ENCODE measurements around the gene EPB41.
"Not testable (repeated sequence)": the region's sequence is repeated elsewhere in the genome, so short reads cannot be mapped to it uniquely, and the experiment has no call there.

Gene EPB41

DNA sequence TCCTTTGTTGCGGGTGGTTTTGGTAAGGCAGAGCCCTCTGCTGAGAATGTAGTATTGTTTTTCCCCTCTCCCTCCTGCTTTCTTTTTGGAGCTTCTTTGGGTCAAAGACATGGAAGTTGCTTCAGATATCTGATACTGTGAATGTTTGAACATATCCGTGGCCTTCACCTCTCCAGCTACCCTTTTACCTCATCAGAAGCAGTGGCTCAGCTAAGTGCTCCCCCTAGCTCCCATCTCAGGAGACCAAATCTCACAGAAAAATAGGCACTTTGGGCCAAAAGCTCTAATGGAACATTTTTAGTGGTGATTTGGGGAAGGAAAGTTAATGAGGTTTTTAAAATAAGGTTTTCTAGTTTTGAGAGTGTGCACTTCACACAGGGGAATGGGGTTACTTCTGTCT, 203.0 kb downstream of the EPB41 start:
- no peak for DNase-seq

DNA sequence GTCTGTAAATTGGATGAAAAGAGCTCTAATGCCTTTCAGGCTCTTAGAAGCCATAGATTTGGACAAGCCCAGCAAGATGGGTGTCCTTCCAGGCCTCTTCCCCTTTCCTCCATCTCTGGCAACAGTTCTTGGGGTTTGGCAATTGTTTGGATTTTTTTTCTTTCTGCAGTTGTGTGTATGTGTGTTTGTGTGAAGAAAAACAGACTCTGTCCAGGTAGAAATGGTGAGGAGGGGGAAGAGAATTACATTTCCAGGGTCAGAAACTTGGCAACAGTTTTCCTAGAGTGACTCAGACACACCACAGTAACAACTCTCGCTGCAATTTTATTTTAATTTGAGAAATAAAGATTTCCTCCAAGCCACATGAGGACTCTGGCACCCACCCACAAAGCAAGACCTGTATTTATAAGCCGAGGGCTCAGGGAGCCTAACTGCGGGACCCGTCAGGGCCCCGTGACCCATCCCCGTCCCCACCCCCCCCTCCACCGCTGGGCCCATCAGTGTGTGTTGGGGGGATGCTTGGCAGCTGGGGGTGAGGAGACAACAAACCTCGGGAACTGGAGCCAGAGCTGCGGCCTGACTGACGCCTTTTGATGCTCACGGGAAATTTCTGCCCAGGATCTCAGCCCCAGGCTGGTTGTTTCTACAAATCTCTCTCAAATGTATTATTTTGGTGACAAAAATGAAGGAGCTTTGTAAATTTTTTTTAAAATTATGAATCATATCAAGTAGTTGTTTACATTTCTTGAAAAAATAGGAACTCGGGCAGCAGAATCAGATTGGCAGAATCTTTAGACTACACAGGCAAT, 205.0 kb downstream of the EPB41 start:
- no peak for DNase-seq

DNA sequence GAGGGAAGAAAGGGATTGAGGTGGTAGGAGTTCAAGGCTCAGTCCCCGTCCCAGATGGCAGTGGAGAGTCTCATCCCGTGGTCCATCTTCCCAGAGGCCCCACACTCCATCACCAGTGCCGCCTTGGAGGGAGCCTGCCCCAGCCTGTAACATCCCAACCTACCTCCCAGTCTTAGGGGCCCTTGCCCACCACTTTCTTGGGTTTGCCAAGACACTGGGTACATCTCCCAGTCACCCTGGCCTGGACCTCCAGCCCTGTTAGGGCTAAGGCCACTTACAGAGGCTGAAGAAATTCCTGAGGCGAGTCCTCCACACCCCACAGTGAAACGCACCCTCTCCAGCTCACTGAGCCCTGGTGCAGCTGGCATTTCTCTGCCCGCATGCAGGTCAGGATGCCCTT, 206.0 kb downstream of the EPB41 start:
- DNase-seq: no peak

DNA sequence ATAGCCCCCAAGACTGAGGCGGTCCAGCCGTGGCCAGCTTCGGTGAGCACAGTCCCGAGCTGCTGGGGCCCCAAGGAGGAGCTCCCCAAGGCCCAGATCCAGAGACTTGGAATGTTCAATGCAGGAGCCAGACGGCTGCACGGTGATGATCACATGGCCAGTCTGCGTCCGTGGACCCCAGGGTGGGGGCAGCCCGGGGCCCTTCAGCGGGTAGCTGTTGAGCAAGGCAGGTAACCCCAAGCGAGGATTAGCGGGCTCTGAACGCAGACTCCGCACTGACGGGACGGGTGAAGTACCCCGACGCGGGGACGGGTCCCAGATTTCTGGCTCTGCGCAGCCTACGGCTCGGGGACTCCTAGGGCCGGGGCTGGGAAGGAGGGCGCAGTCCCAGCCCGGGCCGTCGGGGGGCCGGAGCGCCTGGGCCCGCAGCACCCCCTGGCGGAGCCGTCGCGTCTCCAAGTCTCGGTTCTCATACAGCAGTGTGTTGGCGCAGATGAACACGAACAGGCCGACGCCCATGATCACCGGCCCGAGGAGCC, 206.6 kb downstream of the EPB41 start:
- peak; percentile 80 to 86 for DNase-seq

DNA sequence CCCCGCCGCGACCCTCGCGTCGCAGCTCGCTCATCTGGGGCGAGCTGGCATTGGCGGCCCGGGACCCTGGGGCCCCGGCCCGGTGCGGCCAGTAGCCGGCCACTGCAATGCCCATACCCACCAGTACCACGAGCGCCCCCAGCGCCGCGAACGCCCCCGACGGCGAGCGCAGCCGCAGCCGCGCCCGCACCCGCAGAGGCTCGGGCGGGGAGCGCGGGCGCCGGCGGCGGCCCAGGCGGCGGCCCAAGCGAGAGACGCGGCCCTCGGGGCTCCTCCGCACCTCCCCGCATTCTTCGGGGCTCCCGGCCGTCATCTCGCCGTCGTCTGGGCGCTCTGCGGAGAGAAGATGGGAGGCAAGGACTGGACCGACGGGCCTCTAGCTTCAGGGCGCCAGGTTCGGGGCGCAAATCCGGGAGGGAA, 207.2 kb downstream of the EPB41 start:
- no peak for DNase-seq

DNA sequence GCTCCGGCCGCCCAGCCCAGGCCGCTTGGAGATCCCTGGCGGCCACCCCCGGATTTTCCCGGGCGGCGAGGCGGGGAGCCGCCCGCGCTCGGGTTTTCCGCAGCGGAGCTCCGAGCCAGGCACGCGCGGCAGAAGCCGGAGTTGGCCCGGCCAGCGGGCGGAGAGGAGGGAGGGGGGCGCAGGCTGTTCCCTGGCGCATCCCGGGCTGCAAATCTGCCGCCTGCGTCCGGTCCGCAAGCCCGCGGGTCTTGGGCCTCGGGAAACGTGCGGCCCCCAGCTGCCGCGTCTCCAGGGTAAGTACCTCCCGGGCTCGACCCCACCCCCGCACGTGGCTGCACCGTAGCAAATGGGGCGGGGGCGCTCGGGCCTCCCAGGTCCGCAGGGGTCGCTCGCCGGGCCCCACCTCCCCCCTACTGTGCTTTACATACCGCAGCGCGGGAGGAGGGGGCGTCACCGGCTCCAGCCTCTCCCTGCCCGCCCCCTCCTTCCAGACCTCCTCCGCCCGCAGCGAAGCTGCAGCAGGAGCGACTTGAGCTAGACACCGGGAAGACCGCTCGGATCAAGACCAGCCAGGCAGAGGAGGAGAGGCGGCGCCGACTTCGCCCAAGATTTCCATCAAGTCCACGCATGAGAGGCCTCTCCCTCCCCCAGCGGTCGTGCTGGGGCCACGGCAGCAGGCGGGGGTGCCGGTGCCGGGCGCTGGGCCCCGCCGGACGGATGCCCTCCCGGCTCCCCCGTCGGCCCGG, 207.7 kb downstream of the EPB41 start:
- peak in 1 of 2 experiments; percentile 48 for DNase-seq

DNA sequence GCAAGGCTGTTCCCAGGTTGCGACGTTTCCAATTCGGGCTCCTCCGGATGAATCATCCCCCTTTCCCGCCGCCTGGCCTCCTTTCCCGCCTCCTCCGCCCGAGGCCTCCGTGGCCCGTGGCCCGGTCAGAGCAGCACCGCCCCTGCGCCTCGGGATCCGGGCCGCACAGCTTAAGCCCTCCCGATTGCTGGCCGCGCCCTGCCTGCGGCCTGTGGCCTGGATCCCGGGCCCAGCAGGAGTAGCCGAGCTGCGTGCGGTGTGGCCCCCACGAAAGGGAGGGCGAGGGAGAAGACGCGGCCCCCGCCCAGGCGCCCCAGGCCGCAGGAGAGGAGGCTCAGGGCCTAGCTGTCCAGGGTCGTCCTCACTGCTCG, 208.3 kb downstream of the EPB41 start:
- peak; percentile 40 to 46 for DNase-seq

DNA sequence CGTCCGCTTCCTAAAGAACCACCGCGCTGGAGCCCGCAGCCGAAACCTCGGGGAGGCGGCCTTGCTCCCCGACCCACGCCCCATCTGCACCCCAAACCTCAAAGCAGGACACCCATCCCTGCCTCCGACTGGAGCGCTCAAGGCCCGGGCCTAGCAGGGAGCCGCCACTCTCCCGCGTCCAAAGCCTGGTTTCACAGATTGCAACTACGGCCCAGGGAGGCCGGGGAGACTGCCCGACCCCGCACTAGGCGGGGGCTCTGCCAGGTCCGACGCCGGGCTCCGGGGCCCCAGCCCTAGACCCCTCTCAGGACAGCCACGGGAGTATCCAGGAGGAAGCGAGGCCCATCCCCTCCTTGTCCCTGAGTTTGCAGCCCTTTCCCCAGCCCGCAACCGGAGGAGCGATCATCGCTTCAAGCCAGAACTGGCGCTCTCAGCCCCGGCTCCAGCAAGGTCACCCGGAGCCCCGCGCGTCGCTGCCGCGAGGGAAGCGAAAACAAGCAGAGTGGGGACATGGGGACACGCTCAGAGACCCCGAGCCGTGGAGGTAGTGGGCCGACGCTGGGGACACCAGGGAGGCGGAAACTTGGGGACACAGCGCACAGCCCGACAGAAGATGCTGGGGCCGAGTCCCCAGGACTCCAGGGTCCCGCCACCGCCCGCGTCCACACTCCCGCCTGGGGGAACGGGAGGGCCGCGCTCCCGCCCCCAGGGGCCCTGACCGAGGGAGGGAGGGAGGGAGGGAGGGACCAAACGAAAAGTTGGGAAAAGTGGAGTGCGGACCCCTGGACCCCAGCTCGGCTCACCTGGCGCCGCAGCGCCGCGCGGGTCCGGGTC, 208.9 kb downstream of the EPB41 start:
- peak; percentile 65 for DNase-seq

DNA sequence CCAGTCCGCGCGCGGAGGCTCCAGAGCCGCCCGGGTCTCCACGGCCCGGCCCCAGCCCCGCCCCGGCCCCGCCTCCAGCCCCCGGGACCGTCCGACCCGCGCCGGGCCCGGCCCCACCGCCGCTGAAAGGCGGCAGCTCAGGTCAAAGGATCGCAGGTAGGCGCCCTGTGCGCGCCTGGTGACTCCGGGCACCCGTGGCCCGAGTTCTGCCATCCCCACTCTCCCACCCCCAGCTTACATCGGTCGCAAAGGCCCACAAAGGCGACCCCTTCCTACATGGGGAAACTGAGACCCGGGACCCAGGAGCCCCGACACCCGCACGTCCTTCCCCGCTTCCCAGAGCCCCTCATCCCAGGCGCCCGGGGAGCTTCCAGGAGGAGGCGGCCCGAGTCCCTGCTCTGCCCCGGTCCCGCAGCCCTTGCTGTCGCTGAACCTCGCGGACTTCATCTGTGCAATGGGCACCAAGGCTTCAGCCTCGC, 209.6 kb downstream of the EPB41 start, which contains the start of gene TMEM200B:
TSS of gene TMEM200B (minus strand) at position 17 of the 479 bp plus-strand sequence. CDS start 2,075 bp downstream, outside the sequence.
- no peak for DNase-seq

DNA sequence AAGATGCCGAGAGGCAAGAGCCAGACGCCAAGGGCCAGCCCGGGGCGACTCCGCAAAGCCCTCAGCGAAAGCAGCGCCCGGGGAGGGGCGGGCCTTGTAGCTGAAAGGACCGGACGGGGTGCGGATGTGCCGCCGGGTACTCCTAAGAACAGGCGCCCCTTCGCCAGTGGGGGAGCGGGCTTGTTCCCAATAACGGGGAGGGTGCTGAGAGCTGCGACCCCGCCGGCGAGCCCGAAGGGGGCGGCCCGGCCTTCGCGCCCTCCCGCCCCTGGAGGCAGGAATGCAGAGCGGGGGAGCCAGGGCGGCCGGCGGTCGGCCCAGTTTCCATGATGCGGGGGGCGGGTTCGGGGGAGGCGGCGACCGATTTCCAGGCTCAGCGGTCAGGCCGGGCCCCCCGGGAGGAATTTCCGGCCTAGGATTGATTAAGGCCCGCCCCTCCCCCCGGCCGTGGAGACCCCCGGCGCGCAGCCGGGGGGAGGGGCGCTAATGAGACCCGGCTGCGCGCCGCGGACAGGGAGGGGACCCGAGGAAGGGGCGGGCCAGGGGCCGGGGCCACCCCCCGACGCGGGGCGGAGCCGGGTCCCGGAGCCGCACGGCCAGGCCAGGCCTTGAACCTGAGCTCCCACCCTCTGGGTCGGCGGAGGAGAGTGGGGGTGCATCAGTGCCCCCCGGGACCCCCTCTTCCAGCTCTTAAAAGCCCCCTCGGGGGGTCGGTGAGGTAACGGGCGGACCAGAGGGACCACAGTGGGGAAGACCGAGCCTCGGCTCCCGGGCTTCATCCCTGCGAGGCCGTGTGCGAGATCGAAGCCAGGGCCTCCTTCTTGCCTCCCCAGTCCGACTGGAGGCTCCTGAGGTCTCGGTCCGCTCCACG, 210.2 kb downstream of the EPB41 start:
- DNase-seq: peak; percentile 81 to 84

DNA sequence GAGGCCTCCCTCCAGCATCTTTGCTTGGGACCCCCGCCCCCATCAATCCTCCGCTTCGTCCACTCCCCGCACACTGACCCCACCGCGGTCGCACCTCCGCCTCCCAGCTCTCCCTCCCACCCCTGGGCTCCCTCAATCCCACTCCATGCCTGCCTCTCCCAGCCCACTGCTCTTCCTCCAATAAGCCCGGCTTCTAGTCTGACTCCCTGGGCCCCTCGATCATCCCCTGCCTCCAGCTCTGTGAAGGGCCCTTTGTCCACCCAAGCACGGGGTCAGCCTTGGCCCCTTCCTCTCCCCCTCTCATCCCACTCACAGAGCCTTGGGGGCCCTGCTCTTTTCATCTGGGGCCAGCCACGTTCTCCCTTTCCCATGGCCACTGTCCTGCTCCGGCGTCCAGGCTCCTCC, 210.9 kb downstream of the EPB41 start:
- DNase-seq: no peak

DNA sequence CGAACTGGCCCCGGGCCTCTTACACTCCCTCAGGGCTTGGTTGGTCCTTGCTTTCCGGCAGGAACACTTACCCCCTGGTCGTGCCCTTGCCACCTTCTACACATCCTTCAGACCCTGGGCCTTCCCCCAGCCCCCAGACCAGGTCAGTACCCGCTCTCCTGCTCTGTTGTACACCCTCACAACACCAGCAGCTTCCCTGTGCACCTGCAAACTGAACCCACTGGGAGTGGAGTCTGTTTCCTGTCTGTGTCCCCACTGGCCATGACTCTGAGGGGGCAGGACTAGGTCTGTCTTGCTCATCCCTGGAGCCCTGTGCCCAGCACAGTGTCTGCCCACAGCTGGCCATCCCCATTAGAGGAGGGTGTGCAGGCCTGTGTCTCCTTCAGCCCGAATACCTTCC, 211.4 kb downstream of the EPB41 start:
- no peak for DNase-seq

DNA sequence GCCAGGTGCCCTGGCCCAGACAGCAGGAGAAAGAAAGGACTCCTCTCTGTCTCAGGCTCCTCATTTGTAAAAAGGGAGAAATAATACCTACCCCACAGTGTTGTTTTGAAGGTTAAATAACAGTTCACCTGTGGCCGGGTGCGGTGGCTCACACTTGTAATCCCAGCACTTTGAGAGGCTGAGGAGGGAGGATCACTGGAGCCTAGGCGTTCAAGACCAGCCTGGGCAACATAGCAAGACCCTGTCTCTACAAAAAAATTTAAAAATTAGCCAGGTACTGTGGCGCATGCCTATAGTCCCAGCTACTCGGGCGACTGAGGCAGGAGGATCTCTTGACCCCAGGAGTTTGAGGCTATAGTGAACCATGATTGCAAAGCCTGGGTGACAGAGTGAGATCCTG, 211.8 kb downstream of the EPB41 start:
- DNase-seq: no peak

DNA sequence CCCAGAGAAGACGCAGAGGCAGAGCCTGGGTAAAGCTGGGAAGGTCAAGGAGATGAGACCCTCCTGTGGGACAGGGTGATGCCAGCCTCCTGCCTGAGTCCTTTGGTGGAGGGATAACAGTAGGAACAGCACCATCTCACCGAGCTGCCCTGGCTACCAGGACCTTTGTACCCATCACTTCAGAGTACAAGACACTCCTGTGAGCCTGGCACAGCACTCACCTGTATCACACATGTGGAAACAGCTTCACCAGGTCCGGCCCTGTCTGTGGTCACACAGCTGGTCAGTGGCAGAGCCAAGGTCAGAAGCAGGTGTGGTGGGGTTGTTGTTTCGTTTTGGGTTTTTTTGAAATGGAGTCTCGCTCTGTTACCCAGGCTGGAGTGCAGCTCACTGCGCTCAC, 214.4 kb downstream of the EPB41 start:
- DNase-seq: no peak

DNA sequence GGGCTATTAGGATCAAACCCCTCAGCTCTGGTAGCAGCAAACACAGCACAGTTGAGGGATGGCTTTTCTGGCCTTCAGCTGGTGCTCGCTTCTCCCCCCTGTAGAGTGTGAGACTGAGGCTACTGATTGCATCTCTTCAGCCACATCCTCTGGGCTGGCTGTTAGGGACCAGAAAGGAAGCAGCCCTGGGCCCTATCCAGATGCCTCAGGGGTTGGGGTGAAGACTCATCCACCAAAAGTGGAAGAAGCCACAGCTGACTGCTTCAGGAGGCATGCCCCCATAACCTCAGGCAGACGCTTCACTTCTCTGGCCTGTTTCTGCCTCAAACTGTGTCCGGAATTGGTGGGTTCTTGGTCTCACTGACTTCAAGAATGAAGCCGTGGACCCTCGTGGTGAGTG, 215.5 kb downstream of the EPB41 start:
- no peak for DNase-seq

DNA sequence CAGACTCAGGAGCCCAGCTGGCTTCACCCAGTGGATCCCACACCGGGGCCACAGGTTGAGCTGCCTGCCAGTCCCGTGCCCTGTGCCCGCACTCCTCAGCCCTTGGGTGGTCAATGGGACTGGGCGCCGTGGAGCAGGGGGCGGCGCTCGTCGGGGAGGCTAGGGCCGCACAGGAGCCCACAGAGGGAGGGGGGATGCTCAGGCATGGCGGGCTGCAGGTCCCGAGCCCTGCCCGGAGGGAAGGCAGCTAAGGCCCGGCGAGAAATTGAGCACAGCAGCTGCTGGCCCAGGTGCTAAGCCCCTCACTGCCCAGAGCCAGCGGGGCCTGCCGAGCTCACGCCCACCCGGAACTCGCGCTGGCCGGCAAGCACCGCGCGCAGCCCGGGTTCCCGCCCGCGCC, 216.7 kb downstream of the EPB41 start:
- DNase-seq: not testable (repeated sequence)

DNA sequence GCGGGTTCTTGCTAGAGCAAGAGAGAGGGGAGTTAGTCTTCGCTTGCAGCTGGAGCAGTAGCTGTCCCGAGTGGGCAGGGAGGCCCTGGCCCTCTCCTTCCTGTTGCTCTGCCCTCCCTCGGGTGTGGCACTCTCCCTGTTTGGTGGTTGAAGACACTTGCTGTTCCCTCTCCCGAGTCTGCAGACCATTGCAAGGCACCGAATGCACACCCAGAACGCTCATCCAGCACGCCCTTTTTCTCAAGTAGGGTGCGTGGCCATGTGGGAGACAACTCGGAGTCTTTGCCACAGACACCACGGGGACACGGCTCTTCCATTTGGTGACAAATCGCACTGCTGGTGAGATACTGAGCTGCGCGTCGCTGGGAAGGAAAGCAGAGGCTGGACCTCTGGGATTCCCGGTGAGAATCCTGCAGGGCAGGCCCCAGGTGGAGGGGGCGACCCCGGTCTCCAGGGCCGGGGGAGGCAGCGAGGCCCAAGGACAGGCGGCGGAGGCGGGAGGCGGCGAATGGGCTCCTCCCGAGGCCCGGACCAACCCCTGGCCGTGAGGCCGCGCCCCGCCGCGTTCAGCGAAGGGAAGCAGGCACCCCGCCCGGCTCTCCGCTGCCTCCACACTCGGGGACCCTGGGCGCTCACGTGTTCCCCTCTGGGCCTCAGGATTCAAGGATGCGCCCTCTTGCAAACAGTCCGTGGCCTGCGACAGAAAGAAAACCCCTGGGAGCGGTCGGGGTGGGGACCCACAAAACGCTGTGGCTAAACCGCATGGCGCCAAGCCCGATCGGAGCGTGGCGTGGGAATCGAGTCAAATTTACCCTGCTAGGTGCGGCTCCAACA, 219.7 kb downstream of the EPB41 start:
- DNase-seq: no peak

DNA sequence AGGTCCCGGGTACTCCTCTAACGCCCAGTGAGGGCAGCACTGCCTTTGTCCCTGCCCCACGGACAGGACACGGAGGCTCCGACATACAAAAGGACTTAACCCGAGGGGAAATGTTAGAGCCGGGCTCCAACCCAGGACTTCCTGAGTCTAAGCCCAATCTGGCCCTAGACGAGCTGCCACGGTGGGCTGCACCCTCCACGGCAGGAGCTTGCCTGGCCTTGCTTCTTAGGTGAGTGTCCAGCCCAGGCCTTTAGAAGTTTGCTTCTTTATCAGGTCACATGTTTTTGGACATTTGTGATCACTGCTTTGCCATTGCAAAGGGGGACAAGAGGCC, 220.3 kb downstream of the EPB41 start:
- no peak for DNase-seq

DNA sequence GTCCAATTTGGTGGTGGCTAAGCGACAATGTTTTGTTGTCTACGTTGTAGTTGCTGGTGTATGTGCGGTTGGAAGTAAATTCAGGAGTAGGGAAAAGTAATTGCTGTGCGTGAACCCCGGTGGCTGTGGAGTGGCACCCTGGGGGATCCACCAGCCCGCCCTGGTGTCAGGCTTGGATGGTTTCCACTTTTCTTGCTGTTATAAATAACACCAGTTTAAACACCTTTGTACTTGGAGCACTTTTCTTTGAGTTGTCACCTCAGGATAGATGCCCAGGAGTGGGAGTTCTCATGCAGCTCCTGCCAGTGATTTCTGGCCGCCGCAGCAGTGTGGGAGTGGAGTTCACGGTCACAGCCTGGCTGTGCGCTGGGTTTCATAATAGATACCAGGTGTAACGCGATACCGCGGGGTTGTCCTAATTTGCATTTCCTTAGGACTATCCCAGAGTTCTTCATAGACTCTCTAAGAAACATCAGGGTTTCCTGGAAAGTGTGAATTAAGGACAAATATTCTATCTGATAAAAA, 222.1 kb downstream of the EPB41 start:
- no peak for DNase-seq

DNA sequence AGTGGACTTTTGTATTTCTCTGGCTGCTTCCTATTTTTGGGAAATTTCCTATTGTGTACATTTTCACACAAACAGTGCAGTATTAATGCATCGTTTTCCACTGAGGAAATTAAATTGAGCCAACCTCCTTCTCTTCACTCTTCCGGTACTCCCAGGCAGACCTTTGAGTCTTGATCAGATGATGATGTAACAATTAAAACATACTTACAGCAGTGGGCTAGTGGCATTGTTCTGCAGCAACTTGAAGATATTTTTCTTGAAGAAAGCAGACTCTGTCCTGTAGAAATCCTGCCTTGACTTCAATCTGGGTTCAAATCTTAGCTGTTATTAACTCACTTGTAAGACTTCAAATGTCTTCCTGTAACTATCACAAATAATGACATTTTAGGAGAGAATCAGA, 228.3 kb downstream of the EPB41 start:
- DNase-seq: no peak

DNA sequence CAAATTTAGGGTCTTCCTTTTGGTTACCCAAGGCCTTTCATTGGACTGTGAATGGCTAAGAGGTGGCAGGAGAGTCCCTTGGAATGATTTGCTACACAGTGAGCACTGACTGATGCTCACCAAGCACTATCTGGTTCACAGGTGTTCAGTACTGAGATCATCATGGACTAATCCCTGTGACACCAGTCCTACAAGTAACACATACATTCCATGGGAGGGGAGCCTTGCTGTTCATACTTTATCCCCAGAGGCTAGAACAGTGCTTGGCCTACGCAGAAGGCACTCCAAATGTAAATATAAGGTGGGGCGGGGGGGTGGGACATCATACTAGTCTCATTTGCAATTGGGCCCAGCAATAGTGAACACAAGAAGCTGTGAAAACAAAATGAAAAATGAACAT, 229.8 kb downstream of the EPB41 start:
- no peak for DNase-seq

Data from activated T-cell treated with anti-CD3 and anti-CD28 coated beads, Interleukin-2, amount 50 U/mL, for 48 hours (primary cell).